ENCODE results near the gene NUBPL.

NUBPL gene

GRCh38 chr14:31560759-31561154 is 447 bp upstream of the NUBPL start:
- peak overlapping the region; percentile 73 for H3K9ac ChIP-seq
- H3K9me3 ChIP-seq (ENCODE audit: control insufficient read depth, low read length): no peaks in the 10 kb centered on the region
- H3K27ac ChIP-seq: peak overlapping the region; percentile 88
- H3K79me2 ChIP-seq: no peaks in the 10 kb centered on the region
- peak overlapping the region; percentile 77 for H3K4me2 ChIP-seq (ENCODE audit: low read length)
- peak overlapping the region; percentile 82 for H3K4me3 ChIP-seq (ENCODE audit: low read depth, low read length)
- H3K27me3 ChIP-seq (ENCODE audit: control insufficient read depth, insufficient read depth, low read length): no peaks in the 10 kb centered on the region
- no peaks in the 10 kb centered on the region for H3K36me3 ChIP-seq (ENCODE audit: control insufficient read depth, insufficient read depth, low read length)
- peak overlapping the region; percentile 100 for H2AFZ ChIP-seq
- H3K4me1 ChIP-seq: peaks cover 3% of the 10 kb centered on the region
- TF ChIP-seq CTCF (IDR thresholded peaks at IDR 0.05): no peak

GRCh38 chr14:31564194-31564593 is 3.0 kb downstream of the NUBPL start:
- no peak overlapping the region for H2AFZ ChIP-seq
- peaks cover 3% of the 10 kb centered on the region for H3K4me1 ChIP-seq
- TF ChIP-seq CTCF (IDR thresholded peaks at IDR 0.05): no peak
- H3K9me3 ChIP-seq (ENCODE audit: control insufficient read depth, low read length): no peaks in the 10 kb centered on the region
- no peak overlapping the region for H3K27ac ChIP-seq
- no peaks in the 10 kb centered on the region for H3K27me3 ChIP-seq (ENCODE audit: control insufficient read depth, insufficient read depth, low read length)
- H3K9ac ChIP-seq: no peak overlapping the region
- H3K4me2 ChIP-seq (ENCODE audit: low read length): no peak overlapping the region
- H3K36me3 ChIP-seq (ENCODE audit: control insufficient read depth, insufficient read depth, low read length): no peaks in the 10 kb centered on the region
- H3K79me2 ChIP-seq: no peaks in the 10 kb centered on the region
- no peak overlapping the region for H3K4me3 ChIP-seq (ENCODE audit: low read depth, low read length)

GRCh38 chr14:31566456-31566855 is 5.3 kb downstream of the NUBPL start:
- H3K27me3 ChIP-seq (ENCODE audit: control insufficient read depth, insufficient read depth, low read length): no peaks in the 10 kb centered on the region
- no peak overlapping the region for H3K27ac ChIP-seq
- H3K9me3 ChIP-seq (ENCODE audit: control insufficient read depth, low read length): no peaks in the 10 kb centered on the region
- H3K4me3 ChIP-seq (ENCODE audit: low read depth, low read length): no peak overlapping the region
- H3K36me3 ChIP-seq (ENCODE audit: control insufficient read depth, insufficient read depth, low read length): no peaks in the 10 kb centered on the region
- no peak for TF ChIP-seq CTCF (IDR thresholded peaks at IDR 0.05)
- no peak overlapping the region for H2AFZ ChIP-seq
- H3K9ac ChIP-seq: no peak overlapping the region
- H3K4me1 ChIP-seq: no peaks in the 10 kb centered on the region
- no peak overlapping the region for H3K4me2 ChIP-seq (ENCODE audit: low read length)
- H3K79me2 ChIP-seq: no peaks in the 10 kb centered on the region

GRCh38 chr14:31567655-31568054 is 6.5 kb downstream of the NUBPL start:
- Histone ChIP-seq H3K36me3 (ENCODE audit: control insufficient read depth, insufficient read depth, low read length) (no peaks in the 10 kb centered on the region), H3K9me3 (ENCODE audit: control insufficient read depth, low read length) (no peaks in the 10 kb centered on the region), H3K4me2 (ENCODE audit: low read length) (no peak overlapping the region), H3K79me2 (no peaks in the 10 kb centered on the region), H2AFZ (no peak overlapping the region), H3K4me3 (ENCODE audit: low read depth, low read length) (no peak overlapping the region), H3K27ac (no peak overlapping the region), H3K27me3 (ENCODE audit: control insufficient read depth, insufficient read depth, low read length) (no peaks in the 10 kb centered on the region), H3K4me1 (no peaks in the 10 kb centered on the region), H3K9ac (no peak overlapping the region)
- TF ChIP-seq CTCF (IDR thresholded peaks at IDR 0.05): no peak

GRCh38 chr14:31568161-31568560 is 7.0 kb downstream of the NUBPL start:
- Histone ChIP-seq H3K4me3 (ENCODE audit: low read depth, low read length) (no peak overlapping the region), H2AFZ (no peak overlapping the region), H3K36me3 (ENCODE audit: control insufficient read depth, insufficient read depth, low read length) (no peaks in the 10 kb centered on the region), H3K27ac (no peak overlapping the region), H3K27me3 (ENCODE audit: control insufficient read depth, insufficient read depth, low read length) (no peaks in the 10 kb centered on the region), H3K79me2 (no peaks in the 10 kb centered on the region), H3K9me3 (ENCODE audit: control insufficient read depth, low read length) (no peaks in the 10 kb centered on the region), H3K9ac (no peak overlapping the region), H3K4me1 (no peaks in the 10 kb centered on the region), H3K4me2 (ENCODE audit: low read length) (no peak overlapping the region)
- TF ChIP-seq CTCF (IDR thresholded peaks at IDR 0.05): no peak
